Sigmoid colon (tissue), 4 donors: Measurements from ENCODE around the gene LAMC3.

Experiments used
- EP300 ChIP-seq, 4 donors: sonication (generic); formaldehyde crosslinking; IDR thresholded peaks; one replicate each; pipeline ENCODE4 v1.6.1; 2017; ENCODE audit warnings: antibody characterized with exemption in 4 of 4
- POLR2A ChIP-seq, 2 donors: fragments of 450-650 bp; IDR thresholded peaks; one replicate each; pipeline ENCODE4 v1.6.1; 2016; ENCODE audit warnings: antibody characterized with exemption in 2 of 2, mild to moderate bottlenecking in 2 of 2, moderate library complexity in 2 of 2
- POLR2AphosphoS5 ChIP-seq, 4 donors: sonication (generic); formaldehyde crosslinking; IDR thresholded peaks; one replicate each; pipeline ENCODE4 v1.6.1; 2017; ENCODE audit warnings: antibody characterized with exemption in 4 of 4
- TF ChIP-seq, protein P1 (sequence below), 4 experiments: fragments of 450-650 bp in 3 of 4; fragments of 200-600 bp in 1 of 4; IDR thresholded peaks; one replicate each; pipeline ENCODE4 v1.5.1; 2016 to 2019; ENCODE audit warnings: antibody characterized with exemption in 4 of 4, mild to moderate bottlenecking in 3 of 4, moderate library complexity in 2 of 4

- TF ChIP-seq EP300 (IDR thresholded peaks at IDR 0.05) = no peak
- TF ChIP-seq, protein P1, sequence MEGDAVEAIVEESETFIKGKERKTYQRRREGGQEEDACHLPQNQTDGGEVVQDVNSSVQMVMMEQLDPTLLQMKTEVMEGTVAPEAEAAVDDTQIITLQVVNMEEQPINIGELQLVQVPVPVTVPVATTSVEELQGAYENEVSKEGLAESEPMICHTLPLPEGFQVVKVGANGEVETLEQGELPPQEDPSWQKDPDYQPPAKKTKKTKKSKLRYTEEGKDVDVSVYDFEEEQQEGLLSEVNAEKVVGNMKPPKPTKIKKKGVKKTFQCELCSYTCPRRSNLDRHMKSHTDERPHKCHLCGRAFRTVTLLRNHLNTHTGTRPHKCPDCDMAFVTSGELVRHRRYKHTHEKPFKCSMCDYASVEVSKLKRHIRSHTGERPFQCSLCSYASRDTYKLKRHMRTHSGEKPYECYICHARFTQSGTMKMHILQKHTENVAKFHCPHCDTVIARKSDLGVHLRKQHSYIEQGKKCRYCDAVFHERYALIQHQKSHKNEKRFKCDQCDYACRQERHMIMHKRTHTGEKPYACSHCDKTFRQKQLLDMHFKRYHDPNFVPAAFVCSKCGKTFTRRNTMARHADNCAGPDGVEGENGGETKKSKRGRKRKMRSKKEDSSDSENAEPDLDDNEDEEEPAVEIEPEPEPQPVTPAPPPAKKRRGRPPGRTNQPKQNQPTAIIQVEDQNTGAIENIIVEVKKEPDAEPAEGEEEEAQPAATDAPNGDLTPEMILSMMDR (IDR thresholded peaks at IDR 0.05) = no peak
- TF ChIP-seq POLR2AphosphoS5 (IDR thresholded peaks at IDR 0.05) = no peak
- no peak for TF ChIP-seq POLR2A (IDR thresholded peaks at IDR 0.05)
These were observed 86.8 kb downstream of the LAMC3 start for GRCh38 chr9:131095666-131096268.
